Measurements from ENCODE around the gene FBXO45.

GRCh38 chr3:196553551-196553950 is 14.9 kb upstream of the FBXO45 start:
- TF ChIP-seq CTCF (IDR thresholded peaks at IDR 0.05; ENCODE audit: poor library complexity): no peak
- TF ChIP-seq EZH2 (IDR thresholded peaks at IDR 0.05; ENCODE audit: borderline replicate concordance): no peak
